Large intestine (tissue), 3 donors: ENCODE data around the gene CTDP1. TPM values are rescaled to one million over a fixed set of nuclear protein-coding genes. Genes with fewer than 3 reads are reported as not detected.

ENCODE experiments used
- DNase-seq, 2 donors: peaks; one replicate each; pipeline versions ENCODE4 v3.0.0 to v3.0.0-alpha.2; 2013
- H3K27ac ChIP-seq: one replicate; pipeline ENCODE4 v1.5.1; 2013; ENCODE audit warnings: low read length
- H3K27me3 ChIP-seq: 2 replicates; pipeline ENCODE4 v1.6.1; 2013; ENCODE audit warnings: low read length; ENCODE audit not compliant: control insufficient read depth, insufficient read depth
- H3K36me3 ChIP-seq: 2 replicates; pipeline ENCODE4 v1.6.1; 2013; ENCODE audit warnings: low read length; ENCODE audit not compliant: control insufficient read depth, insufficient read depth
- H3K4me1 ChIP-seq: one replicate; pipeline ENCODE4 v1.6.1; 2013; ENCODE audit warnings: low read length; ENCODE audit not compliant: control insufficient read depth, insufficient read depth
- H3K4me3 ChIP-seq: one replicate; pipeline ENCODE4 v1.5.1; 2013; ENCODE audit warnings: low read length
- H3K9me3 ChIP-seq: one replicate; pipeline ENCODE4 v1.6.1; 2013; ENCODE audit warnings: mild to moderate bottlenecking, low read depth, low read length, moderate library complexity; ENCODE audit not compliant: control insufficient read depth
- WGBS: methylation state at CpG from one replicate; pipeline ENCODE4 v1.1.5; 2013; ENCODE audit warnings: low lambda C conversion rate; ENCODE audit not compliant: insufficient coverage; 5-methylcytosine and 5-hydroxymethylcytosine counted together
- polyA plus RNA-seq: library from polyadenylated mRNA; unstranded; fragments of 120-200 nt; gene quantifications from one replicate; pipeline ENCODE4 v1.2.1, GENCODE V29; 2013

CTDP1 gene
- polyA plus RNA-seq, 1 donor: 12.9 TPM

DNA sequence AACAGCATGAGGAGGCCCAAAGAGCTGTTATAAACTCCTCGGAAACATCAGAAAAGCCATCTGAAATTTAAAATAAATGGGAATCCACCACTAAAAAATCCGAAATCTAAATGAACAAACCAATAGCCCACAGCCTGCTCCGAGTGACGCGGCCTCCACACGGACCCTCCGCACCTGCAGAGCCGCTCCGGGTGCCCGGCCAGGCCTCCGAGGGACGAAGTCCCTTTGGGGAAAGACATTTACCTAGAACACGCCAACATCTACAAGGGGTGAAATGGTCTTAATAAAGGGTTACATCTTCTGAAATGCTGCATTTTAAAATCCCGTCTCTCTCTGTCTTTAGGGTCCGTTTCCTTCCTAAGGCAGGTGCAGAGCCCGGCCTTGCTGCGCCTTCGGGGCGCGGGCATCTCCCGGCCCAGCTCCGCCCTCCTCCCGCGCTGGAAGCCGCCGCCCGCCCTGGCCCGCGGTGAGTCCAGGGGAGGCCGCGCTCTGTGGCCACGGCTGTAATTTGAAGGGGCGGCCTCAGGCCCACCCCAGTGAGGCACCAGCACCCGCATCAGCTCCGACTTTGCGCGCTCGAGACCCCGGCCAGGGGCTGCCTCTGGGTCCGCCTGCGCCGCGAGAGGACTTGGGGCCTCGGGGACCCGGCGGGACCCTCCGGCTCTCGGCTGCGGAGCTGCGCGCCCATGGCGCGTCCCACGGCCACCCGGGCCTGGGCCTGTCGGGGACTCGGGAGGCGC lies 42.3 kb upstream of the CTDP1 start:
- Histone ChIP-seq H3K36me3 (no peaks in the 10 kb centered on the region), H3K27me3 (peaks cover 27% of the 10 kb centered on the region), H3K27ac (no peak overlapping the region), H3K9me3 (peaks cover 9% of the 10 kb centered on the region), H3K4me3 (no peak overlapping the region), H3K4me1 (no peaks in the 10 kb centered on the region)
- no peak for DNase-seq
- WGBS: no CpG with 5 or more reads among the region's 58 CpGs

GRCh38 chr18:79637921-79638909 lies 41.4 kb upstream of the CTDP1 start:
- H3K27me3 ChIP-seq: peaks cover 27% of the 10 kb centered on the region
- 53% methylated on average over 4 of the region's 99 CpGs for WGBS
- H3K9me3 ChIP-seq: peaks cover 8% of the 10 kb centered on the region
- no peak overlapping the region for H3K27ac ChIP-seq
- no peaks in the 10 kb centered on the region for H3K4me1 ChIP-seq
- H3K36me3 ChIP-seq: no peaks in the 10 kb centered on the region
- H3K4me3 ChIP-seq: no peak overlapping the region
- DNase-seq: no peak

- no CpG with 5 or more reads among the region's 10 CpGs for WGBS
- Histone ChIP-seq H3K4me3 (no peak overlapping the region), H3K27ac (no peak overlapping the region), H3K27me3 (peaks cover 27% of the 10 kb centered on the region), H3K36me3 (no peaks in the 10 kb centered on the region), H3K4me1 (no peaks in the 10 kb centered on the region), H3K9me3 (peaks cover 3% of the 10 kb centered on the region)
- no peak for DNase-seq
Measured at GRCh38 chr18:79639072-79639829, 40.4 kb upstream of the CTDP1 start.

- H3K27me3 ChIP-seq: peaks cover 27% of the 10 kb centered on the region
- no peak overlapping the region for H3K27ac ChIP-seq
- DNase-seq: no peak
- peaks cover 3% of the 10 kb centered on the region for H3K9me3 ChIP-seq
- H3K4me3 ChIP-seq: no peak overlapping the region
- H3K4me1 ChIP-seq: no peaks in the 10 kb centered on the region
- WGBS: 93% methylated on average over 3 of the region's 21 CpGs
- H3K36me3 ChIP-seq: no peaks in the 10 kb centered on the region
Measured at GRCh38 chr18:79640064-79640672, 39.4 kb upstream of the CTDP1 start.

GRCh38 chr18:79640875-79641274 lies 38.7 kb upstream of the CTDP1 start:
- Histone ChIP-seq H3K27me3 (peaks cover 29% of the 10 kb centered on the region), H3K36me3 (no peaks in the 10 kb centered on the region), H3K9me3 (peaks cover 3% of the 10 kb centered on the region), H3K4me3 (no peak overlapping the region), H3K4me1 (no peaks in the 10 kb centered on the region), H3K27ac (no peak overlapping the region)
- WGBS: no CpG with 5 or more reads among the region's 10 CpGs
- DNase-seq: no peak

- WGBS: no CpG with 5 or more reads among the region's 33 CpGs
- Histone ChIP-seq H3K4me1 (no peaks in the 10 kb centered on the region), H3K36me3 (no peaks in the 10 kb centered on the region), H3K4me3 (no peak overlapping the region), H3K9me3 (peaks cover 3% of the 10 kb centered on the region), H3K27ac (no peak overlapping the region), H3K27me3 (peaks cover 28% of the 10 kb centered on the region)
- DNase-seq: no peak
Measured at GRCh38 chr18:79641722-79642497, 37.7 kb upstream of the CTDP1 start.

- WGBS: 100% methylated on average over 4 of the region's 6 CpGs
- Histone ChIP-seq H3K9me3 (no peaks in the 10 kb centered on the region), H3K4me3 (no peak overlapping the region), H3K4me1 (no peaks in the 10 kb centered on the region), H3K36me3 (no peaks in the 10 kb centered on the region), H3K27ac (no peak overlapping the region), H3K27me3 (peaks cover 21% of the 10 kb centered on the region)
- no peak for DNase-seq
Measured at GRCh38 chr18:79642626-79643025, 37.0 kb upstream of the CTDP1 start.

- Histone ChIP-seq H3K4me1 (no peaks in the 10 kb centered on the region), H3K27me3 (peaks cover 16% of the 10 kb centered on the region), H3K36me3 (no peaks in the 10 kb centered on the region), H3K4me3 (no peak overlapping the region), H3K9me3 (no peaks in the 10 kb centered on the region), H3K27ac (no peak overlapping the region)
- DNase-seq: no peak
- WGBS: 54% methylated on average over 2 of the region's 27 CpGs
Measured at GRCh38 chr18:79643054-79643984, 36.3 kb upstream of the CTDP1 start.
